GM10266 (cell line): ENCODE results near the gene ZNF805.

Experiments used
- DNase-seq: peaks from one replicate; pipeline ENCODE4 v3.0.0; 2012; ENCODE audit errors: extremely low spot score
- TF ChIP-seq, protein P1 (sequence below): IDR thresholded peaks from 2 replicates; pipeline ENCODE4 v1.5.1; 2012; ENCODE audit warnings: mild to moderate bottlenecking, low read depth; ENCODE audit not compliant: control insufficient read depth, insufficient read depth; ENCODE audit errors: missing control alignments

Gene ZNF805

DNA sequence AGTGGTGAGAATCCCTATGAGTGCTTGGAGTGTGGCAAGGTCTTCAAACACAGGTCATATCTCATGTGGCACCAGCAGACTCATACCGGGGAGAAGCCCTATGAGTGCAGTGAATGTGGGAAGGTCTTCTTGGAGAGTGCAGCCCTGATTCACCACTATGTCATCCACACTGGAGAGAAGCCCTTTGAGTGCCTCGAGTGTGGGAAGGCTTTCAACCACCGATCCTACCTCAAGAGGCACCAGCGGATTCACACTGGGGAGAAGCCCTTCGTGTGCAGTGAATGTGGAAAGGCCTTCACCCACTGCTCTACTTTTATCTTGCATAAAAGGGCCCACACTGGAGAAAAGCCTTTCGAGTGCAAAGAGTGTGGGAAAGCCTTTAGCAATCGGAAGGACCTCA is 28.3 kb upstream of the ZNF805 start:
- DNase-seq = no peak

DNA sequence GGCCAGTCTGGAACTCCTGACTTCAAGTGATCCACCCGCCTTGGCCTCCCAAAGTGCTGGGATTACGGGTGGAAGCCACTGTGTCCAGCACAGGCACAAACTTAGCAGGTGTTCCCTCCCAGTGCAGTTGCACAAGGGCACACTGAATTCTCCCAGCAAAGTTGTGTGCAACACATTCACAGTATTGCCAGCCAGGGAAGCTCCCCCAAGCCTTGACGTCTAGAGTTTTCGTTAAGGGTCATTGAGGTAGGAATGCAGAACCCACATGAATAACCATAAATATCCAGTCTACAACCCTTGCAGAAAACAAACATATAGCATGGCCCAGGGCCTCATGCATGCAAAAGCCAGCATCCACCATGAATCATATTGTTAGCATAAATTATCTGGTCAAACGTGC is 12.9 kb upstream of the ZNF805 start:
- TF ChIP-seq, protein P1, sequence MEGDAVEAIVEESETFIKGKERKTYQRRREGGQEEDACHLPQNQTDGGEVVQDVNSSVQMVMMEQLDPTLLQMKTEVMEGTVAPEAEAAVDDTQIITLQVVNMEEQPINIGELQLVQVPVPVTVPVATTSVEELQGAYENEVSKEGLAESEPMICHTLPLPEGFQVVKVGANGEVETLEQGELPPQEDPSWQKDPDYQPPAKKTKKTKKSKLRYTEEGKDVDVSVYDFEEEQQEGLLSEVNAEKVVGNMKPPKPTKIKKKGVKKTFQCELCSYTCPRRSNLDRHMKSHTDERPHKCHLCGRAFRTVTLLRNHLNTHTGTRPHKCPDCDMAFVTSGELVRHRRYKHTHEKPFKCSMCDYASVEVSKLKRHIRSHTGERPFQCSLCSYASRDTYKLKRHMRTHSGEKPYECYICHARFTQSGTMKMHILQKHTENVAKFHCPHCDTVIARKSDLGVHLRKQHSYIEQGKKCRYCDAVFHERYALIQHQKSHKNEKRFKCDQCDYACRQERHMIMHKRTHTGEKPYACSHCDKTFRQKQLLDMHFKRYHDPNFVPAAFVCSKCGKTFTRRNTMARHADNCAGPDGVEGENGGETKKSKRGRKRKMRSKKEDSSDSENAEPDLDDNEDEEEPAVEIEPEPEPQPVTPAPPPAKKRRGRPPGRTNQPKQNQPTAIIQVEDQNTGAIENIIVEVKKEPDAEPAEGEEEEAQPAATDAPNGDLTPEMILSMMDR = no peak
- no peak for DNase-seq

More for the DNA sequence above, 28.3 kb upstream of the ZNF805 start:
- TF ChIP-seq, protein P1 = no peak

DNA sequence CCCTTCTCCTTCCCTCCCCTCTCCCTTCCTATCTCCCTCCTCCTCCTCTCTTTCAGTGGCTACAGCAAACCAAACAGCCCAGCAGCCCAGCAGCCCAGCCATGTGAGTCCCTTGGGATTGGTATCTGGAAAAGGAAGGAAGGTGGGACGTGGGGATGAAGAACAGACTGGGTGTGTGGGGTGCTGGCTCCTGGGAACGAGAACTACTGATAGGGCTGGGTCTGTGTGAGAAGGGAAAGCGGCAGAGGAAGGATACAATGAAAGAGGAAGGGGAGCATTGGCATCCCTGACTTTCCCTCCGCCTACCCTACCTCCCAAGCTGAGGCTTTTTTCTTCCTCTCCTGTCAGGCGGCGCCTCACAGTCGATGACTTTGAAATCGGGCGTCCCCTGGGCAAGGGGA is 8.7 kb upstream of the ZNF805 start:
- TF ChIP-seq, protein P1 = no peak
- no peak for DNase-seq

DNA sequence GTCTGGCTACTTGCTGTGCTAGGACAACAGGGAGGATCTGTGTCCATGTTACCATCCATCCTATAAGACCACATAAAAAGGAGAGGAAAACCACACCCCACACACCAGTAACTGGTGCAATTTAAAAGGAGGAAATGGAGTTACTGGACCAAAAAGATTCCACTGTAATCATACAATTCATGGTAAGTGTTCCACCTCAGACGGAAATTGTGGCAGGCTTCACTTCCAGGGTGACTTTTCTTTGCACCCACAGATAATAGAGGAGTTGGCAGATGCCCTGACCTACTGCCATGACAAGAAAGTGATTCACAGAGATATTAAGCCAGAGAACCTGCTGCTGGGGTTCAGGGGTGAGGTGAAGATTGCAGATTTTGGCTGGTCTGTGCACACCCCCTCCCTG is 7.2 kb upstream of the ZNF805 start:
- no peak for DNase-seq
- TF ChIP-seq, protein P1 = no peak

DNA sequence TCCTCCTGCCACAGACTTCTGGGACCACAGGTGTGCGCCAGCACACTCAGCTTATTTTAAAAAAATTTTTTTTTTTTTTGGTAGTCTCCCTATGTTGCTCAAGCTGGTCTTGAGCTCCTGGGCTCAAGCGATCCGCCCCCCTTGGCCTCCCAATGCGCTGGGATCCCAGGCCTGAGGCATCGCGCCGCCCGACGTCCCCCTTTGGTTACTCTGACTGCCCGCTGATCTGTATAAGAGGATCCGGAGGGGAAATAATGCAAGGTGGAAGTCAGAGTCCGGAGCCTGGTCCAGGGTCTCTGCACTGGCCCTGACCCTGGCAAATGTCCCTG is 486 bp upstream of the ZNF805 start:
- TF ChIP-seq, protein P1 = no peak
- no peak for DNase-seq

DNA sequence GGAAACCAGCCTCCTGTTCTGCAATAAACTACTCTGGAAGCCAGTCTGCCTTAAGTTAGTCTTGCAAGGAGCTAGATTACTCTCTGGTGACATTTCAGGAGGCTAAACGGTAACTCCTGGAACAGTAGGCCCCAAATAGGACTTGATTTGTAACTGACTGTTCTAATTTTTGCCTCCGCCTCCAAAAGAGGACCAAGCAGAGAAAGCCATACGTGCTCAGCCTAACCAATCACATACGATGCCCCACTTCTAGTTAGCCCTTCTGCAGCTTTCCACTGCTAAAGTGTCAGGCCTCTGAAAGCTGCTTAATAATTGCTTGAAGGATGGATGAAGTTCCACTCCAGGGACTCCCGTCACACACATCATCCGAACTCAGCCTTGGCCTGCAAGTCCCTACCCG is 744 bp downstream of the ZNF805 start:
- no peak for DNase-seq
- TF ChIP-seq, protein P1 = no peak

DNA sequence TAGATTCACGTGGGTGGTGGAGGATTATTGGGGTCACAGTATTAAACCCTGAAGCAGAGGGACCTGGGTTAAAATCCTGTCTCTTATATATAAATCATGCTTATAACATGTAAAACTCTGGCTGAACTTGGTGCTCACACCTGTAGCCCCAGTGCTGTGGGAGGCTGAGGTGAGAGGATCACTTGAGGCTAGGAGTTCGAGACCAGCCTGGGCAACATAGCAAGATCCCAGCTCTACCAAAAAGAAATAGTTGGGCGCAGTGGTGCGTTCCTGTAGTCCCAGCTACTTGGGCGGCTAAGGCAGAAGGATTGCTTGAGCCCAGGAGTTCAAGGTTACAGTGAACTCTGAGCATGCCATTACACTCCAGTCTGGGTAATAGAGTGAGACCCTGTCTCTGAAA is 2.4 kb downstream of the ZNF805 start:
- no peak for DNase-seq
- TF ChIP-seq, protein P1 = no peak
